GM18870 (cell line): Measurements from ENCODE around the gene ANKRD16.
A peak's percentile ranks its signal among the peaks of the same experiment; 100 is the strongest.
"Not testable (repeated sequence)": the region's sequence is repeated elsewhere in the genome, so short reads cannot be mapped to it uniquely, and the experiment has no call there.

Source experiments
- ATAC-seq: cut with Tn5 transposase; IDR thresholded peaks from one replicate; pipeline ENCODE4 v1.9.1; 2021; ENCODE audit warnings: moderate library complexity; ENCODE audit not compliant: unreplicated experiment

The ANKRD16 gene

DNA sequence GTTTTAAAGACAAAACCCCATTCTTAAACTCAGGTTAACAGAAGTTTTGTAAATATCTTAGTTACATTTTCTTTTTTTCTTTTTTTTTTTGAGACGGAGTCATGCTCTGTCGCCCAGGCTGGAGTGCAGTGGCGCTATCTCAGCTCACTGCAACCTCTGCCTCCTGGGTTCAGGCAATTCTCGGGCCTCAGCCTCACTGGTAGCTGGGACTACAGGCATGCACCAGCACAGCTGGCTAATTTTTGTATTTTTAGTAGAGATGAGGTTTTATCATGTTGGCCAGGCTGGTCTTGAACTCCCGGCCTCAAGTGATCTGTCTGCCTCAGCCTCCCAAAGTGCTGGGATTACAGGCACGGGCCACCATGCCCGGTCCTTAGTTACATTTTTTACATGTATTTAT lies 12.7 kb downstream of the ANKRD16 start:
- ATAC-seq = not testable (repeated sequence)

DNA sequence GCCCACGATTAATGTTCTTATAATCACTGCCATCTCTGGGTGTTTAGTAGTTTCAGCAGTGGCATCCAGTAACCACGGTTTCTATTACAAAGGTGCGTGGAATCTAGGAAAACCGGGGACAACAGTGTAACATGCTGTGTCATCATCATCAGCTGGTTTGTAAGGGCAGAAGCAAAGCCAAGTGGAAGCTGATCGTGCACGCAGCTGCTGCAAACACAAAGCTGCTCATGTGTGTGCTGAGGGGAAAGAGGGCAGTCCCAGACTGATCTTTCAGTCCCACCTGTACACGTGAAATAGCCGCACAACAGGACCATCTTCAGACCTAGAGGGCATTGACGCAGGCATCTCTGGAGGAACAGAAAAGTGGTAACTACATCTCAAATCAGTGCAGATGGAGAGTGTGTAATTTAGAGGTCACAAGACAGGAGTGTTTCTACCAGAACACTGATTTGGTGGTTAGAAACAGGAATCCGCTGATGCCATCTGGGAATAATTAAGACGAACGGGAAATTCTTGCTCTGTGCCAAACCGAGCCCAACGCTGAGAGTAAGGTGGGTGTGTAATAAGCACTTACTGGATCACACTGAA lies 13.4 kb downstream of the ANKRD16 start:
- ATAC-seq = no peak

GRCh38 chr10:5873515-5873995 lies 16.1 kb downstream of the ANKRD16 start:
- peak; percentile 67 for ATAC-seq

DNA sequence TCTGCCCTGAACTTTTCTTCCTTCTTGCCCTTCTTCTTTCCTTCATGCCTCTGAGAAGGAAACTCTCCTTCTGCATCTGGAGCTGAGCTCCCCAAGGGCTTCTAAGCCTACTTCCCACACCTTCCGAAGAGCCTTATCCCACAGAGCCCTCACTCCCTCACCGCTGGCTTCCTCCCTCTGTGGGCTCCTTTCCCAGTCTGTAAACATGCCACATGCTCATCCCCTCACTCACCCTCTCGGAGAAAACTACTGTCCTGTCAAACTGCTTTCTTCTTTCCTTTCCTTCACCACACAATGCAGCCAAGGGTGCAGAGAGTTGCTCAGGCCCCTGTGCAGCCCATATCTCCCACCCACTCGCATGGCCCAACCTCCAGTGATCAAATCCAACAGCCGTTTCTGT lies 18.1 kb downstream of the ANKRD16 start:
- no peak for ATAC-seq

DNA sequence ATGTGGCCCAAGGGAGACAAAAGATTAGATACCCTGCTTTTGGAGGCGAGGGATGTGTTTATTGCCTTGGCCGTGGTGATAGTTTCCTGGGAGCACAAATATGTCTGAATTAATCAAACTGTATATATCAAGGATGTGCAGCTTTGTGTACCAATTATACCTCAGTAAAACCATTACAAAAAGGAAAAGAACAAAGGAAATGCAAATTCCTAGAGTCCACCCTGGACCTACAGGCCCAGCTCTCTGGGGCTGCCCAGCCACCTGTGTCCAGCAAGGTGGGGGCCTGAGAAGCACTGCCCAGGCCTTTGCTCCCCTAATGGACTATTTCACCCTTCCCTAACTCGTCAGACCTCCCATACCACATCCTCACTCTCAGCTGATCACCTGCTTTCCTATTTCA lies 20.5 kb downstream of the ANKRD16 start:
- ATAC-seq = no peak

DNA sequence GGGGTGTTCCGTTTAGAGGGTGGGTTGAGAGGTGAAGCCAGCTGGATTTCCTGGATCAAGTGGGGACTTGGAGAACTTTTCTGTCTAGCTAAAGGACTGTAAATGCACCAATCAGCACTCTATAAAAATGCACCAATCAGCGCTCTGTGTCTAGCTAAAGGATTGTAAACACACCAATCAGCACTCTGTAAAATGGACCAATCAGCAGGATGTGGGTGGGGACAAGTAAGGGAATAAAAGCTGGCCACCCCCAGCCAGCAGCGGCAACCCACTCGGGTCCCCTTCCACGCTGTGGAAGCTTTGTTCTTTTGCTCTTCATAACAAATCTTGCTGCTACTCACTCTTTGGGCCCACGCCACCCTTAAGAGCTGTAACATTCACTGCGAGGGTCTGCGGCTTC lies 21.3 kb downstream of the ANKRD16 start:
- not testable (repeated sequence) for ATAC-seq

DNA sequence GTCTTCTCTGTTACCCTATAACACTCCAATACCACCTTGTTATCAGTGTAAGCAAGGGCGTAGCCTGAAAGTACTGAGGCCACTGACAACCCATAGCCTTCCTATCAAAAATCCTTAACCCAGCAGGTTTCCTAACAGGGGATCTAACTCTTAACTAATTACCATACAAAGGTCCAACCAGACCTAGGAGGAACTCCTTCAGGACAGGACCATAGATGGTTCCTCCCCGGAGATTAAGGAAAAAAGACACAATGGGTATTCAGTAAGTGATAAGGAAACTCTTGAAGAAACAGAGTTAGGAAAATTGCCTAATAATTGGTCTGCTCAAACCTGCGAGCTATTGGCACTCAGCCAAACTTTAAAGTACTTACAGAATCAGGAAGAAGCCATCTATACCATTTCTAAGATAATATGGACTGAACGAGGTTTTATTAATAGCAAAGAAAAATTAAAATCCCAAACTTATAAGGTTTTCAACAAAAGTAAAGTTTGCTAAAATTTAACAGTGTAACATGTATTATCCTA lies 22.5 kb downstream of the ANKRD16 start:
- ATAC-seq = not testable (repeated sequence)

- not testable (repeated sequence) for ATAC-seq
Observed at GRCh38 chr10:5866451-5867081, 23.1 kb downstream of the ANKRD16 start.

DNA sequence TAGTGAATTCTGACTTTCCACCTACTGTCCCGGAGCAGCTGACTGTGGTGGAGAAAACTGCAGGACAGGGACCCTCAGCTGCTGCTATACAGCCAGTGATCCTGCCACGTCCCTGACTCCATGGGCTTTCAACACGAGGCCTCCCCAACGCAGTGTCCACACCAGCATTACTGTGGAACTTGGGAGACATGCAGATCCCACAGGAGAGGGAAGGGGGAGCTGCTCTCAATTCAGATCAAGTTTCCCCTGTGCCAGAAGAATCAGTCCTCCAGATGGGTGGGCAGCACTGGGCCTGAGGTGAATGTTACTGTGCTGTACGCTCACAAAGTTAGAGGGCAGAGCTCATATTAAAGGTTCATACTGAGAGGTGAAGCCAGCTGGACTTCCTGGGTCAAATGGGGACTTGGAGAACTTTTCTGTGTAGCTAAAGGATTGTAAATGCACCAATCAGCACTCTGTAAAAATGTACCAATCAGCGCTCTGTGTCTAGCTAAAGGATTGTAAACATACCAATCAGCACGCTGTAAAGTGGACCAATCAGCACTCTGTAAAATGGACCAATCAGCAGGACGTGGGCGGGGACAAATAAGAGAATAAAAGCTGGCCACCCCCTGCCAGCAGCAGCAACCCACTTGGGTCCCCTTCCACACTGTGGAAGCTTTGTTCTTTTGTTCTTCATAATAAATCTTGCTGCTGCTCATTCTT lies 26.6 kb downstream of the ANKRD16 start:
- ATAC-seq = not testable (repeated sequence)

- peak; percentile 96 for ATAC-seq
Observed at GRCh38 chr10:5862360-5862961, 27.2 kb downstream of the ANKRD16 start.

DNA sequence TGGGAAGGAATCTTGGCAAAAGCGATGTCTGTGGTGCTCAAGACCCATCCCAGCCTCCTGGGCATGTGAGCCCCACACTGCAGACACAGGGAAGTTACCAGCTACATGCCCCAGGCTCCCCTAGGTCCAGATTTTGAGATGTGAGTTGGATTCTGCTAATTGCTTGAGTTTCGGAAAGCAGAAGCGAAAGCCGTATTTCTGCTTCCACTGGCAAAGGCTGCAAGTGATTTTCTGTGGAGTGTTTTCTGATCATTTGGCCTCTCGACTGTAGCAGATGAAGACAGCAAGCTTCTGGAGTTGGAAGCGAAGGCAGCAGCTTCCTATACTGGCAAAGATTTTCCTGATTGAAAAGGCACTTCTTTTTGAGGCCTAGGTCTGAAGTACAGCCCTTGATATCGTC lies 29.6 kb downstream of the ANKRD16 start:
- no peak for ATAC-seq

DNA sequence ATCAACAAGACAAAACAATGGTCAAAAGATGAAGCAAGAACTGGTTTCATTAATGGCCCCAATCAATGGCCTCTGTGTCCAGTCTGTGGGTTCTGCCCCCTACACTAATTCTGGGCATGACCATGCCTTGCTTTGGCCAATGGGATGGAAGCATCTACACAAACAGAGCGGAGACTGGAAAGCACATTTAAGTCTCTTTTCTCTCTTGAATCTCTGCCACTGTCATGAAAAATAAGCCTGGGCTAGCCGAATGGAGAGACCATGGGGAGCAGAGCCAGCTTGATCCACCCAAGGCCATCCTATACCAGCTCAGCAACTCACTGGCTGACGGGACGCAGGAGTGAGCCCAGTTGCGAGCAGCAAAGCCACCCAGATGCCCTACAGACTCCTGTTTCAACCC lies 30.9 kb downstream of the ANKRD16 start:
- no peak for ATAC-seq

DNA sequence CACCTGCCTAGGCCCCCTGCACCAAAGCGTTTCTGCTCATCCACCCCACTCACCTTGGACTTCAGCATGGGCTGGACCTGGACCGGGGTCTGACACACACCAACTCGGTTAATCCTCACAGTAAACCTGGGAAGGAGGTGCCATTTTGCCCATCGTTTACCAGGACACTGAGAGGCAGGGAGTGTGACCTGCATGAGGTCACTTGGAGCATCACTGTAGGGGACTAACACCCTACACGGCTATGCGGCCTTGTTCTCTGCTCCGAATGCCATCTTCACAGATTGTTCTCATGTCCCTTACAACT lies 33.0 kb downstream of the ANKRD16 start:
- no peak for ATAC-seq

DNA sequence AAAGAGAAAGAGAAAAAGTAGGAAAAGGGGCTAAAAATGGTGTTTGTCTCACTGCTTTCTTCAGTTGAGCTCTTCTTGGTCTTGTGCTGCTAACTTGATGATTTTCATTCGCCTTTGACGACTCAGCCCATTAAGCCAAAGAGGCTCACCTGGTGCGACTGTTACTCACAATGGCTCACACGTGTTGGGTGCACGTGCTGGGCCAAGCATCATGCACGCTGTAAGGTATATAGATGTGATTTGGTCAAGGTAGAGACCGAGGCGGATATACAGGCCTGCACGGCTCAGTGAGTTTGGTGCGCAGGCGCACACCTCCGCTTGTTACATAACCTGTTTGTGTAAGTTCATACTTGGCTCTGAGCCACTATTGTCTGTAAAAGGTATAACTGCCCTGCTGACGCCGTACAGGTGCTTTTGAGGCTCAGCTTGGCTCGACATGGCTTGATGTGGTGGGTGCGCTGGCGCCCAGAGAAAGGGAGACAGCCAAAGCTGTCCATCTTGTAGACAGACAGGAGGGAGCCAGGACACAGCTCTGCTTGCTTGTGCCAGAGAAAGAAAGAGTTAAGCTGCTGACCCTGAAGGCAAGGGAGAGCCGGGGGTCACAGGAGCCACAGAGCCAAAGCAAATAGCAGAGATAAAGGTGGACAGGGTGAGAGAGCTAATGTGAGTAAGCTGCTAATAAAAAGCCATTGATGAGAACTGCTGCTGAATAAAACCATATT lies 33.6 kb downstream of the ANKRD16 start:
- no peak for ATAC-seq

DNA sequence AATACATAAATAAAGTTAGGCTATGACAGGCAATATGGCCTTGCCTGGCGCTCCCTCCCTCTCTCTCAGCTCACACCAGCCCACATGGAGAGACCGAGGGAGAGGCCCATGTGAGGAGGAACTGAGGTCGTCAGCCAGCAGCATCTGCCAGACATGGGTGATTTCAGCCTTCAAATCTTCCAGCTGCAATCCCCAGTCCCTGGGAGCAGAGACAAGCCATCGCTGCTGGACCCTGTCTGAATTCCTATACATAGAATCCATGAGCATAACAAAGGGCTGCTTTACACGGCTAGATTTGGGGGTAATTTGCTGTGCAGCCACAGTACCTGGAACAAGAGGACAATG lies 35.6 kb downstream of the ANKRD16 start:
- no peak for ATAC-seq

- ATAC-seq = not testable (repeated sequence)
Observed at GRCh38 chr10:5846667-5847066, 43.0 kb downstream of the ANKRD16 start.

- no peak for ATAC-seq
Observed at GRCh38 chr10:5844345-5845055, 45.2 kb downstream of the ANKRD16 start.

- ATAC-seq = no peak
Observed at GRCh38 chr10:5843686-5844344, 45.9 kb downstream of the ANKRD16 start.

GRCh38 chr10:5841965-5842364 lies 47.7 kb downstream of the ANKRD16 start:
- ATAC-seq = no peak
